HepG2 (cell line): Measurements from ENCODE around the gene FAM20C. TPM values are rescaled to one million over a fixed set of nuclear protein-coding genes. Genes with fewer than 3 reads are reported as not detected.
"Not testable (repeated sequence)": the region's sequence is repeated elsewhere in the genome, so short reads cannot be mapped to it uniquely, and the experiment has no call there.

Source experiments
- ATAC-seq: fragments of 200-7000 bp; cut with Tn5 transposase; 3 replicates; pipeline ENCODE4 v1.9.1; 2020; ENCODE audit warnings: mild to moderate bottlenecking, moderate library complexity
- BruUV-seq: library from RNA; stranded (reverse); fragments of 400-500 nt; replicated peaks from 2 replicates; lab custom pipeline; 2021; lab: Mats Ljungman, UMichigan
- CTCF ChIA-PET: fragments of 300-600 bp; formaldehyde crosslinking; extraction: SDS; loops from one replicate; lab custom pipeline; 2021; ENCODE audit warnings: low total read pairs, inconsistent platforms, low intra/inter-chr PET ratio; lab: Yijun Ruan, JAX
- POLR2A ChIA-PET: fragments of 350-600 bp; sonication (Branson Sonifier 250); formaldehyde crosslinking; loops from one replicate; lab custom pipeline; 2020; ENCODE audit warnings: antibody characterized with exemption, inconsistent platforms; lab: Yijun Ruan, JAX
- DNase-seq: peaks from one replicate; pipeline ENCODE4 v3.0.0-alpha.2; 2015; ENCODE audit warnings: low spot score
- FAIRE-seq: peaks from 3 replicates; lab custom pipeline; 2011; peaks lifted over from hg19 to GRCh38; lab: Jason Lieb, UNC
- H2AFZ ChIP-seq: one replicate; pipeline ENCODE4 v1.6.1; 2011; ENCODE audit warnings: low read length, inconsistent platforms
- H3K27ac ChIP-seq: fragments of 300-600 bp; 3 replicates; pipeline ENCODE4 v1.8.0; 2011; ENCODE audit warnings: mixed run types, mild to moderate bottlenecking, mixed read lengths, low read length, inconsistent platforms; ENCODE audit not compliant: insufficient read depth; ENCODE audit errors: extremely low read length
- H3K27me3 ChIP-seq, 2 experiments: fragments of 200-600 bp in 1 of 2; 2 replicates in 1 of 2; 3 replicates in 1 of 2; pipeline versions ENCODE4 v1.6.0 to v1.8.0; 2011; ENCODE audit warnings: low read length in 2 of 2, mild to moderate bottlenecking in 2 of 2, moderate library complexity in 2 of 2, inconsistent platforms in 1 of 2; ENCODE audit not compliant: insufficient read depth in 2 of 2, control insufficient read depth in 1 of 2
- H3K36me3 ChIP-seq, 2 experiments: fragments of 200-600 bp in 1 of 2; replicated peaks in 1 of 2; 2 replicates in 1 of 2; 3 replicates in 1 of 2; pipeline versions ENCODE4 v1.5.1 to v1.8.0; 2011; ENCODE audit warnings: low read length in 2 of 2, inconsistent platforms in 1 of 2; ENCODE audit not compliant: insufficient read depth in 2 of 2, control insufficient read depth in 1 of 2
- H3K4me1 ChIP-seq: 2 replicates; pipeline ENCODE4 v1.5.1; 2012; ENCODE audit warnings: low read length, inconsistent platforms; ENCODE audit not compliant: insufficient read depth
- H3K4me2 ChIP-seq: 2 replicates; pipeline ENCODE4 v1.6.0; 2011; ENCODE audit warnings: low read depth, low read length, inconsistent platforms
- H3K4me3 ChIP-seq, 3 experiments: fragments of 200-600 bp in 1 of 3; sonication (generic), shearing (Covaris generic) in 1 of 3; replicated peaks in 1 of 3; 2 replicates each; pipeline ENCODE4 v1.5.1; 2011 to 2016; ENCODE audit warnings: low read length in 3 of 3, inconsistent platforms in 2 of 3, low read depth in 2 of 3, mild to moderate bottlenecking in 2 of 3, control low read depth in 1 of 3, mixed read lengths in 1 of 3; ENCODE audit not compliant: insufficient read depth in 1 of 3
- H3K79me2 ChIP-seq: one replicate; pipeline ENCODE4 v1.6.1; 2011; ENCODE audit warnings: low read length, inconsistent platforms; ENCODE audit not compliant: insufficient read depth
- H3K9ac ChIP-seq: 2 replicates; pipeline ENCODE4 v1.6.0; 2011; ENCODE audit warnings: mild to moderate bottlenecking, low read depth, low read length, inconsistent platforms; ENCODE audit not compliant: insufficient read depth
- H3K9me3 ChIP-seq: 2 replicates; pipeline ENCODE4 v1.5.1; 2012; ENCODE audit warnings: mild to moderate bottlenecking, low read length
- H4K20me1 ChIP-seq: 2 replicates; pipeline ENCODE4 v1.6.0; 2011; ENCODE audit warnings: inconsistent platforms, mild to moderate bottlenecking, low read length, moderate library complexity; ENCODE audit not compliant: insufficient read depth
- AGO1 ChIP-seq: fragments of 200-400 bp; formaldehyde crosslinking; IDR thresholded peaks from 2 replicates; pipeline ENCODE4 v1.6.1; 2017; ENCODE audit warnings: mild to moderate bottlenecking, low read depth, low read length, moderate library complexity; ENCODE audit not compliant: poor library complexity, severe bottlenecking
- DNMT1 ChIP-seq: sonication (generic); formaldehyde crosslinking; IDR thresholded peaks from 2 replicates; pipeline ENCODE4 v1.5.1; 2020; ENCODE audit warnings: mild to moderate bottlenecking, missing genetic modification reagents
- HOXA3 ChIP-seq: sonication (generic); formaldehyde crosslinking; IDR thresholded peaks from 2 replicates; pipeline ENCODE4 v1.5.0; 2020; ENCODE audit warnings: missing genetic modification reagents
- ZFP1 ChIP-seq: IDR thresholded peaks from 2 replicates; pipeline ENCODE4 v1.6.1; 2016
- ZNF724P ChIP-seq: sonication (generic); formaldehyde crosslinking; IDR thresholded peaks from 2 replicates; pipeline ENCODE4 v1.8.0; 2022; ENCODE audit warnings: missing genetic modification reagents, borderline replicate concordance
- WGBS: methylation state at CpG from one replicate; pipeline ENCODE4 v1.1.6; 2017; ENCODE audit warnings: low lambda C conversion rate; 5-methylcytosine and 5-hydroxymethylcytosine counted together
- in situ Hi-C: cut with HindIII; loops from 2 replicates; pipeline ENCODE4 v1.10.0; 2017; ENCODE audit warnings: low pct_unique_long_range_greater_than_20kb; ENCODE audit not compliant: extremely low pct_ligation_motif_present
- intact Hi-C: fragments of 100-400 bp; cut with micrococcal nuclease; formaldehyde crosslinking; loops from one replicate; pipeline ENCODE4 v1.10.0; 2022; ENCODE audit not compliant: unreplicated experiment
- polyA plus RNA-seq, 8 experiments: library from polyadenylated mRNA; depleted of rRNA in 3 of 8; stranded (reverse) in 7 of 8; unstranded in 1 of 8; fragments of >200 nt; fragmentation: Illumina TruSeq in 4 of 8; extraction: Trizol in 4 of 8; gene quantifications; 2 replicates each; pipeline versions ENCODE4 v1.2.1 to v1.2.3, GENCODE V29; 2011 to 2016; ENCODE audit warnings: low read depth in 4 of 8, missing spikeins in 1 of 8, mixed read lengths in 1 of 8; ENCODE audit not compliant: insufficient read depth in 1 of 8
- total RNA-seq, 5 experiments: library from RNA; depleted of rRNA; stranded (reverse); fragments of >200 nt; fragmentation: Illumina TruSeq; extraction: Trizol; gene quantifications; 2 replicates each; pipeline ENCODE4 v1.2.3, GENCODE V29; 2016; ENCODE audit warnings: low read depth in 1 of 5
- TF ChIP-seq, protein P1 (sequence below): sonication (generic); formaldehyde crosslinking; IDR thresholded peaks from 2 replicates; pipeline ENCODE4 v1.5.1; 2020; ENCODE audit warnings: mild to moderate bottlenecking, missing genetic modification reagents, borderline replicate concordance
- TF ChIP-seq, protein P2 (sequence below): sonication (generic); formaldehyde crosslinking; IDR thresholded peaks from 2 replicates; pipeline ENCODE4 v1.8.1; 2023; ENCODE audit warnings: missing genetic modification reagents, mild to moderate bottlenecking, borderline replicate concordance
- TF ChIP-seq, protein P3 (sequence below): sonication (generic); formaldehyde crosslinking; IDR thresholded peaks from 2 replicates; pipeline ENCODE4 v1.4.0; 2020; ENCODE audit warnings: missing genetic modification reagents
- TF ChIP-seq, protein P4 (sequence below): sonication (generic); formaldehyde crosslinking; IDR thresholded peaks from 2 replicates; pipeline ENCODE4 v1.5.0; 2020; ENCODE audit warnings: mild to moderate bottlenecking, missing genetic modification reagents, moderate library complexity

The FAM20C gene
- total and polyA plus RNA-seq, 2 of the 13 experiments (the other 11 are each of a cell fraction or from before 2014, with no cell fraction given), result 11.9 to 19.9 TPM

- no peaks in the 10 kb centered on the region for H3K4me1 ChIP-seq
- TF ChIP-seq, protein P1, sequence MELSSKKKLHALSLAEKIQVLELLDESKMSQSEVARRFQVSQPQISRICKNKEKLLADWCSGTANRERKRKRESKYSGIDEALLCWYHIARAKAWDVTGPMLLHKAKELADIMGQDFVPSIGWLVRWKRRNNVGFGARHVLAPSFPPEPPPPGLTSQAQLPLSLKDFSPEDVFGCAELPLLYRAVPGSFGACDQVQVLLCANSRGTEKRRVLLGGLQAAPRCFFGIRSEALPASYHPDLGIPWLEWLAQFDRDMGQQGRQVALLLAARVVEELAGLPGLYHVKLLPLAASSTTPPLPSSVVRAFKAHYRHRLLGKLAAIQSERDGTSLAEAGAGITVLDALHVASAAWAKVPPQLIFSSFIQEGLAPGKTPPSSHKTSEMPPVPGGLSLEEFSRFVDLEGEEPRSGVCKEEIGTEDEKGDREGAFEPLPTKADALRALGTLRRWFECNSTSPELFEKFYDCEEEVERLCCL (CRISPR knock-in tag), result no peak
- TF ChIP-seq, protein P2, sequence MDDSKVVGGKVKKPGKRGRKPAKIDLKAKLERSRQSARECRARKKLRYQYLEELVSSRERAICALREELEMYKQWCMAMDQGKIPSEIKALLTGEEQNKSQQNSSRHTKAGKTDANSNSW (CRISPR knock-in tag), result no peak
- TF ChIP-seq ZFP1 (CRISPR knock-in tag) (peak; percentile 99), AGO1 (peak; percentile 1), ZNF724P (CRISPR knock-in tag) (no peak)
- no peak for FAIRE-seq
- ChIA-PET POLR2A (no interaction called here), CTCF (interaction anchor here (0.6 kb wide), 1 partner anchor 512 kb away, joined by 3 read pairs; no protein-coding TSS in a partner anchor)
- H3K9ac ChIP-seq, result no peak overlapping the region
- no peaks in the 10 kb centered on the region for H3K79me2 ChIP-seq
- BruUV-seq, result no TSS peak
- no peaks in the 10 kb centered on the region for H4K20me1 ChIP-seq
- H3K4me2 ChIP-seq, result no peak overlapping the region
- no peak overlapping the region for H2AFZ ChIP-seq
- ATAC-seq, result no peak
- in situ Hi-C loops, result no loop called here
- H3K27me3 ChIP-seq, result no peaks in the 10 kb centered on the region; a peak in 1 of 5 replicates
- H3K36me3 ChIP-seq, result peaks cover 3 to 6% of the 10 kb centered on the region in 2 experiments; a peak in 2 of 5 replicates
- intact Hi-C loops, result no loop called here
- H3K27ac ChIP-seq, result no peak overlapping the region
- 92% methylated on average over 9 of the region's 9 CpGs for WGBS
- DNase-seq, result no peak
- H3K9me3 ChIP-seq, result peaks cover 24% of the 10 kb centered on the region
- H3K4me3 ChIP-seq, result no peak overlapping the region
Measured at GRCh38 chr7:262251-262572, 69.8 kb downstream of the FAM20C start.

- ATAC-seq, H3K27ac ChIP-seq, DNase-seq, H3K4me2 ChIP-seq, intact Hi-C loops, POLR2A ChIA-PET, H3K9ac ChIP-seq, H3K27me3 ChIP-seq, H3K36me3 ChIP-seq, H4K20me1 ChIP-seq, in situ Hi-C loops, H2AFZ ChIP-seq, BruUV-seq, FAIRE-seq, H3K79me2 ChIP-seq, H3K4me3 ChIP-seq, H3K4me1 ChIP-seq: not testable (repeated sequence)
- CTCF ChIA-PET, result interaction anchor here (0.6 kb wide), 1 partner anchor 512 kb away, joined by 3 read pairs; no protein-coding TSS in a partner anchor
- WGBS, result 66% methylated on average over 19 of the region's 31 CpGs
- TF ChIP-seq, protein P3, sequence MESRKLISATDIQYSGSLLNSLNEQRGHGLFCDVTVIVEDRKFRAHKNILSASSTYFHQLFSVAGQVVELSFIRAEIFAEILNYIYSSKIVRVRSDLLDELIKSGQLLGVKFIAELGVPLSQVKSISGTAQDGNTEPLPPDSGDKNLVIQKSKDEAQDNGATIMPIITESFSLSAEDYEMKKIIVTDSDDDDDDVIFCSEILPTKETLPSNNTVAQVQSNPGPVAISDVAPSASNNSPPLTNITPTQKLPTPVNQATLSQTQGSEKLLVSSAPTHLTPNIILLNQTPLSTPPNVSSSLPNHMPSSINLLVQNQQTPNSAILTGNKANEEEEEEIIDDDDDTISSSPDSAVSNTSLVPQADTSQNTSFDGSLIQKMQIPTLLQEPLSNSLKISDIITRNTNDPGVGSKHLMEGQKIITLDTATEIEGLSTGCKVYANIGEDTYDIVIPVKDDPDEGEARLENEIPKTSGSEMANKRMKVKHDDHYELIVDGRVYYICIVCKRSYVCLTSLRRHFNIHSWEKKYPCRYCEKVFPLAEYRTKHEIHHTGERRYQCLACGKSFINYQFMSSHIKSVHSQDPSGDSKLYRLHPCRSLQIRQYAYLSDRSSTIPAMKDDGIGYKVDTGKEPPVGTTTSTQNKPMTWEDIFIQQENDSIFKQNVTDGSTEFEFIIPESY (CRISPR knock-in tag), result peak; percentile 80; the same call in 1 of the 2 replicates
- peak; percentile 56; the same call in 1 of the 2 replicates for TF ChIP-seq DNMT1 (CRISPR knock-in tag)
- peak; percentile 56; the same call in 1 of the 2 replicates for TF ChIP-seq HOXA3 (CRISPR knock-in tag)
- TF ChIP-seq, protein P4, sequence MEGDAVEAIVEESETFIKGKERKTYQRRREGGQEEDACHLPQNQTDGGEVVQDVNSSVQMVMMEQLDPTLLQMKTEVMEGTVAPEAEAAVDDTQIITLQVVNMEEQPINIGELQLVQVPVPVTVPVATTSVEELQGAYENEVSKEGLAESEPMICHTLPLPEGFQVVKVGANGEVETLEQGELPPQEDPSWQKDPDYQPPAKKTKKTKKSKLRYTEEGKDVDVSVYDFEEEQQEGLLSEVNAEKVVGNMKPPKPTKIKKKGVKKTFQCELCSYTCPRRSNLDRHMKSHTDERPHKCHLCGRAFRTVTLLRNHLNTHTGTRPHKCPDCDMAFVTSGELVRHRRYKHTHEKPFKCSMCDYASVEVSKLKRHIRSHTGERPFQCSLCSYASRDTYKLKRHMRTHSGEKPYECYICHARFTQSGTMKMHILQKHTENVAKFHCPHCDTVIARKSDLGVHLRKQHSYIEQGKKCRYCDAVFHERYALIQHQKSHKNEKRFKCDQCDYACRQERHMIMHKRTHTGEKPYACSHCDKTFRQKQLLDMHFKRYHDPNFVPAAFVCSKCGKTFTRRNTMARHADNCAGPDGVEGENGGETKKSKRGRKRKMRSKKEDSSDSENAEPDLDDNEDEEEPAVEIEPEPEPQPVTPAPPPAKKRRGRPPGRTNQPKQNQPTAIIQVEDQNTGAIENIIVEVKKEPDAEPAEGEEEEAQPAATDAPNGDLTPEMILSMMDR (CRISPR knock-in tag), result peak; percentile 29
- peaks cover 19% of the 10 kb centered on the region for H3K9me3 ChIP-seq
Measured at GRCh38 chr7:262631-263311, 70.4 kb downstream of the FAM20C start.
